ENCODE results near the gene GABARAP. TPM values are rescaled to one million over a fixed set of nuclear protein-coding genes. Genes with fewer than 3 reads are reported as not detected.

Gene GABARAP
- total and polyA plus RNA-seq, 2 of the 13 experiments (the other 11 are each of a cell fraction or from before 2014, with no cell fraction given), result 161 to 310 TPM

GRCh38 chr17:7281074-7281952 is 39.1 kb upstream of the GABARAP start, which contains the start of gene SLC2A4:
Gene SLC2A4 (plus strand): TSS chr17:7281718. CDS start chr17:7281935, 217 bp downstream.
- no peaks in the 10 kb centered on the region for H3K9me3 ChIP-seq (ENCODE audit: low read length)
- peaks cover 38% of the 10 kb centered on the region for H3K4me1 ChIP-seq (ENCODE audit: insufficient read depth, low read length)
- no peaks in the 10 kb centered on the region for H3K27me3 ChIP-seq (ENCODE audit: control insufficient read depth in 1 of 2, insufficient read depth in 2 of 2, low read length in 2 of 2)
- in situ Hi-C loops (cut with HindIII; ENCODE audit: extremely low pct_ligation_motif_present, low pct_unique_long_range_greater_than_20kb) (loop anchor here (10.0 kb wide), 1 partner anchor 237 kb away; the partner anchor contains the start of gene SLC16A11), intact Hi-C loops (cut with micrococcal nuclease; ENCODE audit: unreplicated experiment) (loop anchor here (2.0 to 5.0 kb wide), 2 partner anchors 39 to 65 kb away; partner anchors contain the start of gene GABARAP)
- CTCF ChIA-PET (ENCODE audit: low intra/inter-chr PET ratio, low total read pairs), result interaction anchor here (1.2 to 2.9 kb wide), 7 partner anchors 11 to 235 kb away, joined by 3 to 43 read pairs (median 6); partner anchors contain the start of genes CTDNEP1 and ELP5
- H3K27ac ChIP-seq (ENCODE audit: extremely low read length, insufficient read depth, low read length), result peak within 1 kb of the TSS; percentile 71
- WGBS (ENCODE audit: low lambda C conversion rate), result 0% methylated on average over 18 of the region's 71 CpGs
- H2AFZ ChIP-seq (ENCODE audit: low read length), result no peak within 1 kb of the TSS
- H3K4me3 ChIP-seq (replicated peaks in 1 of 3; ENCODE audit: insufficient read depth in 1 of 3, low read depth in 2 of 3, low read length in 3 of 3), result peak within 1 kb of the TSS; percentile 66 to 87 (median 85)
- H3K79me2 ChIP-seq (ENCODE audit: insufficient read depth, low read length), result no peaks in the 10 kb centered on the region
- DNase-seq (ENCODE audit: low spot score) (peak; percentile 95), ATAC-seq (peak; percentile 76), FAIRE-seq (peak; percentile 86)
- POLR2A ChIA-PET, result interaction anchor here (0.6 to 3.9 kb wide), 30 partner anchors 11 to 346 kb away, joined by 3 to 35 read pairs (median 4); partner anchors contain the start of genes ACADVL, ASGR2, CTDNEP1 and DLG4
- peaks cover 8 to 9% of the 10 kb centered on the region in 2 experiments; a peak in 4 of 5 replicates for H3K36me3 ChIP-seq (replicated peaks in 1 of 2; ENCODE audit: control insufficient read depth in 1 of 2, insufficient read depth in 2 of 2, low read length in 2 of 2)
- H3K4me2 ChIP-seq (ENCODE audit: low read depth, low read length), result peak within 1 kb of the TSS; percentile 95
- TSS peak; percentile 74 for BruUV-seq (replicated peaks)
- H4K20me1 ChIP-seq (ENCODE audit: insufficient read depth, low read length), result no peaks in the 10 kb centered on the region
- H3K9ac ChIP-seq (ENCODE audit: insufficient read depth, low read depth, low read length), result peak within 1 kb of the TSS; percentile 80
- TF ChIP-seq E2F1 (CRISPR knock-in tag; IDR thresholded peaks at IDR 0.05) (peak; percentile 71), AKAP8 (CRISPR knock-in tag; IDR thresholded peaks at IDR 0.05) (no peak; the same call in 1 of the 2 replicates), MYPOP (CRISPR knock-in tag; IDR thresholded peaks at IDR 0.05) (0 out of 2 replicates have a peak, but pooled peaks have one; percentile 8), GTF3A (CRISPR knock-in tag; conservative IDR thresholded peaks at IDR 0.05) (no peak), ZNF253 (CRISPR knock-in tag; IDR thresholded peaks at IDR 0.05; ENCODE audit: borderline replicate concordance) (0 out of 2 replicates have a peak, but pooled peaks have one; percentile 1), SOX6 (IDR thresholded peaks at IDR 0.05) (no peak), SOX6 (CRISPR knock-in tag; IDR thresholded peaks at IDR 0.05) (peak; percentile 3; the same call in 1 of the 2 replicates), ZNF333 (CRISPR knock-in tag; IDR thresholded peaks at IDR 0.05; ENCODE audit: borderline replicate concordance) (no peak), ZBTB38 (CRISPR knock-in tag; IDR thresholded peaks at IDR 0.05) (no peak), MXD4 (CRISPR knock-in tag; IDR thresholded peaks at IDR 0.05) (peak; percentile 64; the same call in 1 of the 2 replicates), GABPB1 (CRISPR knock-in tag; IDR thresholded peaks at IDR 0.05) (no peak; the same call in 1 of the 2 replicates), E2F5 (CRISPR knock-in tag; conservative IDR thresholded peaks at IDR 0.05) (peak; percentile 48; the same call in 1 of the 2 replicates), PHF21A (CRISPR knock-in tag; IDR thresholded peaks at IDR 0.05) (peak; percentile 45; the same call in 1 of the 2 replicates), HDAC1 (CRISPR knock-in tag; IDR thresholded peaks at IDR 0.05) (no peak; the same call in 1 of the 2 replicates), STAG1 (CRISPR knock-in tag; IDR thresholded peaks at IDR 0.05) (no peak), MAF1 (CRISPR knock-in tag; IDR thresholded peaks at IDR 0.05; ENCODE audit: borderline replicate concordance) (no peak), KDM2A (CRISPR knock-in tag; IDR thresholded peaks at IDR 0.05; ENCODE audit: borderline replicate concordance, low read depth) (0 out of 2 replicates have a peak, but pooled peaks have one; percentile 6), ZSCAN31 (CRISPR knock-in tag; IDR thresholded peaks at IDR 0.05; ENCODE audit: low read depth) (no peak)
